BLaER1 treated with 17β-estradiol and CSF1 and Interleukin-3, amounts not matched to agents 10 nM and 100 nM (cell line): ENCODE results near the gene MMP19.
"Not testable (repeated sequence)": the region's sequence is repeated elsewhere in the genome, so short reads cannot be mapped to it uniquely, and the experiment has no call there.

Source experiments
- H3K27ac ChIP-seq, 11 experiments: shearing (Covaris generic); formaldehyde crosslinking; 2 replicates each; pipeline ENCODE4 v1.8.1; 2022
- H3K27me3 ChIP-seq, 11 experiments: shearing (Covaris generic); formaldehyde crosslinking; 2 replicates each; pipeline ENCODE4 v1.8.1; 2022
- H3K36me3 ChIP-seq, 11 experiments: shearing (Covaris generic); formaldehyde crosslinking; 2 replicates each; pipeline ENCODE4 v1.8.1; 2022
- H3K4me1 ChIP-seq, 10 experiments: shearing (Covaris generic); formaldehyde crosslinking; 2 replicates each; pipeline ENCODE4 v1.8.1; 2022
- H3K4me2 ChIP-seq, 11 experiments: shearing (Covaris generic); formaldehyde crosslinking; 2 replicates each; pipeline ENCODE4 v1.8.1; 2022
- H3K4me3 ChIP-seq, 10 experiments: shearing (Covaris generic); formaldehyde crosslinking; 2 replicates each; pipeline ENCODE4 v1.8.1; 2022
- H3K9ac ChIP-seq, 11 experiments: shearing (Covaris generic); formaldehyde crosslinking; 2 replicates each; pipeline ENCODE4 v1.8.1; 2022
- H3K9me3 ChIP-seq, 11 experiments: shearing (Covaris generic); formaldehyde crosslinking; replicated peaks in 1 of 11; 2 replicates each; pipeline ENCODE4 v1.8.1; 2022
- H4K20me1 ChIP-seq, 11 experiments: shearing (Covaris generic); formaldehyde crosslinking; 2 replicates each; pipeline ENCODE4 v1.8.1; 2022
- Cebpa-rat ChIP-seq, 11 experiments: shearing (Covaris generic); IDR thresholded peaks; 2 replicates each; pipeline ENCODE4 v1.8.1; 2022

The MMP19 gene

DNA sequence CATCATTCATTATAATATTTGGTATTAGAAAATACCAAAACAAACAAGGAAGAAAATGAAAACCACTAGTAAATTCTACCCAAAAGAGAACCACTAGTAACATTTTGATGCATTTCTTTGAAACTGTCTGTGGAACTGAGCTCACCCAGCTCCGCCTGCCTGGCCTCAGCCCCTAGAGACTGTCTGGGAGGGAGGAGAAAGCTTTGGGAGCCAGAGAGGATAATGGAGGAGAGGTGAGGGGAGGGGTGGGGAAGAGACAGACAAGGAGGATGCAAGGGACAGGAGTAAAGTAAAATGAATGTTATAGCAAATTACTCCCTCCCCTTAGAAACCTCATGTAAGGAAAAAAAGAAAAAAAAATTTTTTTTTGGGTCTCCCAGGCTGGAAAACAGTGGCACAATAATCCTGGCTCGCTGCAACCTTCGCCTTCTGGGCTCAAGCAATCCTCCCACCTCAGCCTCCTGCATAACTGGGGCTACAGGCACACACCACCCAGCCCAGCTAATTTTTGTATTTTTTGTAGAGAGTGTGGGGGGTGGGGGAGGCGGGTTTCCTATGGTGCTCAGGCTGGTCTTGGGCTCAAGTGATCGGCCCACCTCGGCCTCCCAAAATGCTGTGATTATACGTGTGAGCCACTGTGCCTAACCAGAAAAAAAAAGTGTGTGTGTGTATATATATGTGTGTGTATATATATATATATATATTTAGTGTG, 3.2 kb upstream of the MMP19 start:
- no peak for TF ChIP-seq Cebpa-rat (IDR thresholded peaks at IDR 0.05)
- Histone ChIP-seq H4K20me1 (no peaks in the 10 kb centered on the region), H3K9me3 (peaks cover 0 to 4% (median 0%) of the 10 kb centered on the region in 11 experiments; a peak in 1 of 22 replicates), H3K36me3 (peaks cover 0 to under 1% (median 0%) of the 10 kb centered on the region in 11 experiments; a peak in 1 of 22 replicates), H3K9ac (peak overlapping the region in 1 of 11 experiments; percentile 36; a peak in 3 of 22 replicates), H3K4me1 (peaks cover 6 to 98% (median 57%) of the 10 kb centered on the region in 10 experiments; a peak in 19 of 20 replicates), H3K4me3 (no peak overlapping the region), H3K4me2 (peak overlapping the region in 4 of 11 experiments; percentile 19 to 94 (median 80); a peak in 7 of 22 replicates), H3K27me3 (no peaks in the 10 kb centered on the region), H3K27ac (peak overlapping the region in 4 of 11 experiments; percentile 46 to 98 (median 82); a peak in 6 of 22 replicates)

DNA sequence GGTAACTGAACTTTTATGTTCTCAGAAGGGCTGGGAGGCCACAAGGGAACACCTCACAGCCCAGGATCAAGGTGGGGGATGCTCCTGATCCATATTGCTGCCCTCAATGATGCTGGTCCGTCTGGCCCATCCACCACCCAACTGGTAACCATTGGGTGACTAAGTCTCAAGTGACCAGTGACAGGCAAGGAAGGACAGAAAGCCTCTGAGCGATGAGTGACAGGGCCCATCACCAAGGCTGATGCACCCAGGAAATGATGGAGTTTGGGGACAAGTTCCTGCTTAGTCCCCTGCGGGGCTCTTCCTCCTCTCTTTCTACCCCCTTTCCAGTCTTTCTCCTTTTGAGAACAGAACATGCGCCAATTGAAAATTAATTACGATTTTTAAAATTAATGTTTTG, 2.6 kb upstream of the MMP19 start:
- no peak overlapping the region for H3K9ac ChIP-seq
- H4K20me1 ChIP-seq: no peaks in the 10 kb centered on the region
- TF ChIP-seq Cebpa-rat (IDR thresholded peaks at IDR 0.05): no peak
- H3K4me2 ChIP-seq: peak overlapping the region in 4 of 11 experiments; percentile 19 to 94 (median 80); a peak in 7 of 22 replicates
- no peak overlapping the region for H3K4me3 ChIP-seq
- peaks cover 0 to 6% (median 0%) of the 10 kb centered on the region in 11 experiments; a peak in 2 of 22 replicates for H3K36me3 ChIP-seq
- H3K9me3 ChIP-seq: peaks cover 0 to 6% (median 0%) of the 10 kb centered on the region in 11 experiments; a peak in 1 of 22 replicates
- H3K27me3 ChIP-seq: no peaks in the 10 kb centered on the region
- H3K4me1 ChIP-seq: peaks cover 6 to 97% (median 60%) of the 10 kb centered on the region in 10 experiments; a peak in 19 of 20 replicates
- peak overlapping the region in 4 of 11 experiments; percentile 46 to 98 (median 82); a peak in 6 of 22 replicates for H3K27ac ChIP-seq

- no peak overlapping the region for H3K4me3 ChIP-seq
- no peaks in the 10 kb centered on the region for H3K27me3 ChIP-seq
- peak overlapping the region in 4 of 11 experiments; percentile 19 to 94 (median 80); a peak in 7 of 22 replicates for H3K4me2 ChIP-seq
- no peaks in the 10 kb centered on the region for H4K20me1 ChIP-seq
- TF ChIP-seq Cebpa-rat (IDR thresholded peaks at IDR 0.05): no peak
- peaks cover 6 to 93% (median 60%) of the 10 kb centered on the region in 10 experiments; a peak in 19 of 20 replicates for H3K4me1 ChIP-seq
- H3K9me3 ChIP-seq: peaks cover 0 to 6% (median 0%) of the 10 kb centered on the region in 11 experiments; a peak in 1 of 22 replicates
- no peak overlapping the region for H3K9ac ChIP-seq
- H3K36me3 ChIP-seq: peaks cover 0 to 6% (median 0%) of the 10 kb centered on the region in 11 experiments; a peak in 2 of 22 replicates
- peak overlapping the region in 4 of 11 experiments; percentile 46 to 98 (median 82); a peak in 6 of 22 replicates for H3K27ac ChIP-seq
Measured at GRCh38 chr12:55844961-55845360, 2.2 kb upstream of the MMP19 start.

- Histone ChIP-seq H3K27ac (peak overlapping the region in 3 of 11 experiments; percentile 37 to 71 (median 60); a peak in 5 of 22 replicates), H3K9ac (0 out of 22 replicates have a peak overlapping the region, but pooled peaks of 1 of the 11 experiments have one; percentile 69), H3K4me3 (no peak overlapping the region), H4K20me1 (no peaks in the 10 kb centered on the region), H3K9me3 (peaks cover 0 to 6% (median 0%) of the 10 kb centered on the region in 11 experiments; a peak in 1 of 22 replicates), H3K4me2 (peak overlapping the region in 7 of 11 experiments; percentile 63 to 94 (median 82); a peak in 11 of 22 replicates), H3K27me3 (no peaks in the 10 kb centered on the region), H3K4me1 (peaks cover 6 to 78% (median 48%) of the 10 kb centered on the region in 10 experiments; a peak in 19 of 20 replicates), H3K36me3 (peaks cover 0 to 18% (median 0%) of the 10 kb centered on the region in 11 experiments; a peak in 2 of 22 replicates)
- no peak for TF ChIP-seq Cebpa-rat (IDR thresholded peaks at IDR 0.05)
Measured at GRCh38 chr12:55843431-55843830, 695 bp upstream of the MMP19 start.

- Histone ChIP-seq H3K4me2 (peak overlapping the region; percentile 13 to 94 (median 51)), H4K20me1 (no peaks in the 10 kb centered on the region)
Measured at GRCh38 chr12:55840581-55841351, 2.0 kb downstream of the MMP19 start.

GRCh38 chr12:55839345-55840140, 3.2 kb downstream of the MMP19 start:
- H3K36me3 ChIP-seq: peaks cover 0 to 37% (median 0%) of the 10 kb centered on the region in 11 experiments; a peak in 2 of 22 replicates
- no peak overlapping the region for H3K4me2 ChIP-seq
- H3K9me3 ChIP-seq: peaks cover 0 to 6% (median 0%) of the 10 kb centered on the region in 11 experiments; a peak in 1 of 22 replicates
- H3K4me1 ChIP-seq: peaks cover 6 to 54% (median 23%) of the 10 kb centered on the region in 10 experiments; a peak in 18 of 20 replicates
- H4K20me1 ChIP-seq: no peaks in the 10 kb centered on the region
- no peak overlapping the region for H3K9ac ChIP-seq
- H3K27ac ChIP-seq: no peak overlapping the region
- no peaks in the 10 kb centered on the region for H3K27me3 ChIP-seq
- no peak for TF ChIP-seq Cebpa-rat (IDR thresholded peaks at IDR 0.05)
- H3K4me3 ChIP-seq: no peak overlapping the region

More at GRCh38 chr12:55840581-55841351, 2.0 kb downstream of the MMP19 start:
- Histone ChIP-seq H3K27me3 (no peaks in the 10 kb centered on the region), H3K36me3 (peaks cover 0 to 37% (median 0%) of the 10 kb centered on the region in 11 experiments; a peak in 2 of 22 replicates), H3K4me1 (peaks cover 6 to 63% (median 29%) of the 10 kb centered on the region in 10 experiments; a peak in 19 of 20 replicates), H3K27ac (no peak overlapping the region), H3K9ac (no peak overlapping the region), H3K9me3 (peaks cover 0 to 6% (median 0%) of the 10 kb centered on the region in 11 experiments; a peak in 1 of 22 replicates), H3K4me3 (peak overlapping the region in 1 of 10 experiments; percentile 53; a peak in 1 of 20 replicates)
- no peak for TF ChIP-seq Cebpa-rat (IDR thresholded peaks at IDR 0.05)

GRCh38 chr12:55838361-55838760, 4.4 kb downstream of the MMP19 start:
- TF ChIP-seq Cebpa-rat (IDR thresholded peaks at IDR 0.05): no peak
- Histone ChIP-seq H3K9ac (no peak overlapping the region), H3K4me3 (no peak overlapping the region), H3K27me3 (no peaks in the 10 kb centered on the region), H3K4me2 (no peak overlapping the region), H3K36me3 (peaks cover 0 to 37% (median 0%) of the 10 kb centered on the region in 11 experiments; a peak in 2 of 22 replicates), H3K4me1 (peaks cover 6 to 43% (median 22%) of the 10 kb centered on the region in 10 experiments; a peak in 18 of 20 replicates), H4K20me1 (no peaks in the 10 kb centered on the region), H3K9me3 (peaks cover 0 to 6% (median 0%) of the 10 kb centered on the region in 11 experiments; a peak in 1 of 22 replicates), H3K27ac (no peak overlapping the region)

DNA sequence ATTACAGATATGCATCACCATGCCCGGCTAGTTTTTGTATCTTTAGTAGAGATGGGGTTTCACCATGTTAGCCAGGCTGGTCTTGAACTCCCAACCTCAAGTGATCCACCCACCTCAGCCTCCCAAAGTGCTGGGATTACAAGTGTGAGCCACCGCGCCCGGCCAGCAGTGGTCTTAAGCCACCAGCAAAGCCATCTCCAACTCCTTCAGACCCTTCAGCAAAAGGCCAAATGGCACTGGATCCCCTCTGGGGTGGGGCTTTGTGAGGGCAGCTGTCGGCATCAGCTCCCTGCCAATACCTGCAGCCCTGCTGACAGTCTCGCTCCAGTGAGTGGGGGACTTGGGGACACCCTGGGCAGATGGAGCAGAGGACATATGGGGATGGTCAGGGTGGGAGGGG, 8.3 kb downstream of the MMP19 start:
- not testable (repeated sequence) for H3K9me3 ChIP-seq, H3K27ac ChIP-seq, H3K27me3 ChIP-seq, H3K4me2 ChIP-seq, H3K4me3 ChIP-seq, H4K20me1 ChIP-seq, H3K9ac ChIP-seq
- peaks cover 0 to 28% (median 0%) of the 10 kb centered on the region in 11 experiments; a peak in 2 of 22 replicates for H3K36me3 ChIP-seq
- peaks cover 16 to 35% (median 20%) of the 10 kb centered on the region in 10 experiments for H3K4me1 ChIP-seq
